ENCODE data around the gene PXMP2. TPM values are rescaled to one million over a fixed set of nuclear protein-coding genes. Genes with fewer than 3 reads are reported as not detected.
A peak's percentile ranks its signal among the peaks of the same experiment; 100 is the strongest.
"Not testable (repeated sequence)": the region's sequence is repeated elsewhere in the genome, so short reads cannot be mapped to it uniquely, and the experiment has no call there.

PXMP2 gene
- total RNA-seq, 2 donors from 2014 or later = 26.7 to 27.0 TPM

DNA sequence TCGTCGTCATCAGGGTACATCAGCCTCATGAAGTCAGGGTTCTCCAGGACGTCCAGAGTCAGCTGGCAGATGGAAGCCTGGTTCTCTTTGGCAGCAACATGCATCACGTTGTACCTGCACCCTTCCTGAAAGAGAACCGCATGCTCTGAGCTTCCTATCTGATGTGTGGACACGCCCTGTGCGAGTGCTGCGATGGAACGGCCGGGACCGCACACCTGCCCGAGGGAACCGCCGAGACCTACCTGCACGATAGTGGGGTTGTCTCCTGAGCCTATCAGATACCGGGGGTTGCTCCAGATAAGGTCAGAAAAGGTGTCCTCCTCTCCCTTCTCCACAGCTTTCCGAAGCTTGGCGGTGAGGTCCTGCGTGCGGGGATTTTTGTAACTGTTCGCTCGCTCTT lies 60.5 kb downstream of the PXMP2 start:
- Histone ChIP-seq H3K9ac (ENCODE audit: extremely low read depth, low read length, poor library complexity, severe bottlenecking) (no peak overlapping the region), H3K27me3 (ENCODE audit: control insufficient read depth, insufficient read depth, low read length, poor library complexity, severe bottlenecking) (no peaks in the 10 kb centered on the region), H3K36me3 (ENCODE audit: control insufficient read depth, insufficient read depth, low read length) (peaks cover 86% of the 10 kb centered on the region), H3K4me3 (ENCODE audit: low read length) (no peak overlapping the region), H3K9me3 (ENCODE audit: control insufficient read depth, low read length) (no peaks in the 10 kb centered on the region), H3K27ac (ENCODE audit: low read depth, low read length) (no peak overlapping the region), H3K4me1 (ENCODE audit: control insufficient read depth, insufficient read depth, low read length) (no peaks in the 10 kb centered on the region)
- no peak for DNase-seq
- no peaks in the 10 kb centered on the region for H3K4me1 Mint-ChIP-seq
- H3K27ac Mint-ChIP-seq = no peak overlapping the region
- H3K9me3 Mint-ChIP-seq = no peaks in the 10 kb centered on the region
- no peak overlapping the region for H3K4me3 Mint-ChIP-seq
- WGBS, 2 experiments (ENCODE audit: insufficient coverage in 1 of 2, insufficient read length in 1 of 2) = 96% methylated on average over 22 of the region's 22 CpGs
- H3K27me3 Mint-ChIP-seq (ENCODE audit: insufficient read depth) = no peaks in the 10 kb centered on the region
- TF ChIP-seq, protein P1, sequence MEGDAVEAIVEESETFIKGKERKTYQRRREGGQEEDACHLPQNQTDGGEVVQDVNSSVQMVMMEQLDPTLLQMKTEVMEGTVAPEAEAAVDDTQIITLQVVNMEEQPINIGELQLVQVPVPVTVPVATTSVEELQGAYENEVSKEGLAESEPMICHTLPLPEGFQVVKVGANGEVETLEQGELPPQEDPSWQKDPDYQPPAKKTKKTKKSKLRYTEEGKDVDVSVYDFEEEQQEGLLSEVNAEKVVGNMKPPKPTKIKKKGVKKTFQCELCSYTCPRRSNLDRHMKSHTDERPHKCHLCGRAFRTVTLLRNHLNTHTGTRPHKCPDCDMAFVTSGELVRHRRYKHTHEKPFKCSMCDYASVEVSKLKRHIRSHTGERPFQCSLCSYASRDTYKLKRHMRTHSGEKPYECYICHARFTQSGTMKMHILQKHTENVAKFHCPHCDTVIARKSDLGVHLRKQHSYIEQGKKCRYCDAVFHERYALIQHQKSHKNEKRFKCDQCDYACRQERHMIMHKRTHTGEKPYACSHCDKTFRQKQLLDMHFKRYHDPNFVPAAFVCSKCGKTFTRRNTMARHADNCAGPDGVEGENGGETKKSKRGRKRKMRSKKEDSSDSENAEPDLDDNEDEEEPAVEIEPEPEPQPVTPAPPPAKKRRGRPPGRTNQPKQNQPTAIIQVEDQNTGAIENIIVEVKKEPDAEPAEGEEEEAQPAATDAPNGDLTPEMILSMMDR (conservative IDR thresholded peaks at IDR 0.05) = no peak
- H3K36me3 Mint-ChIP-seq (ENCODE audit: low read depth) = peaks cover 73% of the 10 kb centered on the region

DNA sequence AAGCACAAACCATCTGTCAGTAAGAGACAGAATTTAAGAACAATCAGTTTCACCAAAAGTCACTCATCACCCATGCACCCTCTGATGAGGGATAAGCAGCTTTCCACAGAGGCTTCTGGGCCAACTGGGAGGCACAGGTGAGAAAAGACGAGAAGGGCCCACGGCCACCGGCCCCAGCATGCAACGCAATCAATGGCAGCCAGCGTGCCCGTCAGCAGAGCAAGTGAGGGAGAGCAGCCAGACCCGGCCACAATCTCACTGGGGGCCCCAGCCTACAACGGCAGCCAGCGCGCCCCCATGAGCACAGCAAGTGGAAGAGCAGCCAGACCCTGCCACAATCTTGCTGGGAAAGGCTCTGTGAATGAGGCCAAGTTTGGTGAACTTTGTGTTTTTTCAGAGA lies 60.9 kb downstream of the PXMP2 start:
- H3K27ac Mint-ChIP-seq = no peak overlapping the region
- 85 to 92% methylated on average over 7 to 10 of the region's 10 CpGs for WGBS, 2 experiments (ENCODE audit: insufficient coverage in 1 of 2, insufficient read length in 1 of 2)
- Histone ChIP-seq H3K36me3 (ENCODE audit: control insufficient read depth, insufficient read depth, low read length) (peaks cover 87% of the 10 kb centered on the region), H3K4me3 (ENCODE audit: low read length) (no peak overlapping the region), H3K27ac (ENCODE audit: low read depth, low read length) (no peak overlapping the region), H3K4me1 (ENCODE audit: control insufficient read depth, insufficient read depth, low read length) (no peaks in the 10 kb centered on the region), H3K9me3 (ENCODE audit: control insufficient read depth, low read length) (no peaks in the 10 kb centered on the region), H3K9ac (ENCODE audit: extremely low read depth, low read length, poor library complexity, severe bottlenecking) (no peak overlapping the region), H3K27me3 (ENCODE audit: control insufficient read depth, insufficient read depth, low read length, poor library complexity, severe bottlenecking) (no peaks in the 10 kb centered on the region)
- TF ChIP-seq, protein P1 (conservative IDR thresholded peaks at IDR 0.05) = no peak
- H3K9me3 Mint-ChIP-seq = no peaks in the 10 kb centered on the region
- H3K4me1 Mint-ChIP-seq = no peaks in the 10 kb centered on the region
- peak; percentile 60 for DNase-seq
- H3K27me3 Mint-ChIP-seq (ENCODE audit: insufficient read depth) = no peaks in the 10 kb centered on the region
- no peak overlapping the region for H3K4me3 Mint-ChIP-seq
- peaks cover 73% of the 10 kb centered on the region for H3K36me3 Mint-ChIP-seq (ENCODE audit: low read depth)

DNA sequence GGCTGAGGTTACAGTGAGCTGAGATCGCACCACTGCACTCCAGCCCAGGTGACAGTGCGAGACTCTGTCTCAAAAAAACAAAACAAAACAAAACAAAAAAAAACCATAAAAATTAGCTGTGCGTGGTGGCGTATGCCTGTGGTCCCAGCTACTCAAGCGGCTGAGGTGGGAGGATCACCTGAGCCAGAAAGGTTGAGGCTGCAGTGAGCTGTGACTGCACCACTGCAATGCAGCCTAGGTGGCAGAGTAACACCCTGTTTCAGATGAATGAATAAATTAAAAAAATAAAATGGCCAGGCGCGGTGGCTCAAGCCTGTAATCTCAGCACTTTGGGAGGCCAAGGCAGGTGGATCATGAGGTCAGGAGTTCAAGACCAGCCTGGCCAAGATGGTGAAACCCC lies 66.3 kb downstream of the PXMP2 start:
- peak; percentile 39 for DNase-seq
- H3K27me3 Mint-ChIP-seq (ENCODE audit: insufficient read depth); H3K9me3 ChIP-seq (ENCODE audit: control insufficient read depth, low read length); H3K4me1 Mint-ChIP-seq; H3K9me3 Mint-ChIP-seq; H3K9ac ChIP-seq (ENCODE audit: extremely low read depth, low read length, poor library complexity, severe bottlenecking); H3K4me3 ChIP-seq (ENCODE audit: low read length); H3K27me3 ChIP-seq (ENCODE audit: control insufficient read depth, insufficient read depth, low read length, poor library complexity, severe bottlenecking); H3K4me3 Mint-ChIP-seq; H3K27ac Mint-ChIP-seq; H3K27ac ChIP-seq (ENCODE audit: low read depth, low read length); H3K4me1 ChIP-seq (ENCODE audit: control insufficient read depth, insufficient read depth, low read length): not testable (repeated sequence)
- H3K36me3 ChIP-seq (ENCODE audit: control insufficient read depth, insufficient read depth, low read length) = peaks cover 66% of the 10 kb centered on the region
- 97% methylated on average over 4 to 7 of the region's 7 CpGs for WGBS, 2 experiments (ENCODE audit: insufficient coverage in 1 of 2, insufficient read length in 1 of 2)
- peaks cover 57% of the 10 kb centered on the region for H3K36me3 Mint-ChIP-seq (ENCODE audit: low read depth)
